HCT116 (cell line): ENCODE measurements around the gene HORMAD2.

ENCODE experiments used
- CTCF ChIP-seq, 3 experiments: fragments of 200-600 bp in 1 of 3; sonication (generic) in 1 of 3; IDR thresholded peaks in 2 of 3; conservative IDR thresholded peaks in 1 of 3; 2 replicates each; pipeline ENCODE4 v1.5.1; 2012 to 2017; ENCODE audit warnings: low read depth in 2 of 3, low read length in 2 of 3, antibody characterized with exemption in 1 of 3, borderline replicate concordance in 1 of 3, control low read depth in 1 of 3, mild to moderate bottlenecking in 1 of 3, mixed read lengths in 1 of 3, mixed run types in 1 of 3, moderate library complexity in 1 of 3; ENCODE audit not compliant: insufficient read depth in 1 of 3
- EGR1 ChIP-seq: IDR thresholded peaks from 2 replicates; pipeline ENCODE4 v1.6.1; 2012; ENCODE audit warnings: low read depth
- EZH2 ChIP-seq: fragments of 200-600 bp; sonication (generic); IDR thresholded peaks from 2 replicates; pipeline ENCODE4 v1.6.1; 2017; ENCODE audit warnings: antibody characterized with exemption, mixed run types
- JUND ChIP-seq: IDR thresholded peaks from 2 replicates; pipeline ENCODE4 v1.6.1; 2012
- POLR2A ChIP-seq: IDR thresholded peaks from 2 replicates; pipeline ENCODE4 v1.7.0; 2011; ENCODE audit warnings: borderline replicate concordance; ENCODE audit not compliant: insufficient read depth, insufficient read length; ENCODE audit errors: extremely low read depth
- ZBTB33 ChIP-seq: IDR thresholded peaks from 2 replicates; pipeline ENCODE4 v1.6.1; 2011; ENCODE audit warnings: mild to moderate bottlenecking, low read length, moderate library complexity; ENCODE audit not compliant: insufficient replicate concordance; ENCODE audit errors: extremely low read depth
- TF ChIP-seq, protein P1 (sequence below): IDR thresholded peaks from 2 replicates; pipeline ENCODE4 v1.6.1; 2012
- TF ChIP-seq, protein P2 (sequence below): IDR thresholded peaks from 2 replicates; pipeline ENCODE4 v1.6.1; 2012; ENCODE audit warnings: low read depth

GRCh38 chr22:30192427-30192826, 112.2 kb downstream of the HORMAD2 start:
- TF ChIP-seq CTCF (IDR thresholded peaks at IDR 0.05 in 2 of 3, conservative IDR thresholded peaks at IDR 0.05 in 1 of 3; ENCODE audit: borderline replicate concordance in 1 of 3, insufficient read depth in 1 of 3, low read depth in 2 of 3, low read length in 2 of 3) (no peak), POLR2A (no peak), EGR1 (no peak), JUND (no peak), EZH2 (no peak), ZBTB33 (no peak)
- TF ChIP-seq, protein P1, sequence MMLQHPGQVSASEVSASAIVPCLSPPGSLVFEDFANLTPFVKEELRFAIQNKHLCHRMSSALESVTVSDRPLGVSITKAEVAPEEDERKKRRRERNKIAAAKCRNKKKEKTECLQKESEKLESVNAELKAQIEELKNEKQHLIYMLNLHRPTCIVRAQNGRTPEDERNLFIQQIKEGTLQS: no peak
- TF ChIP-seq, protein P2, sequence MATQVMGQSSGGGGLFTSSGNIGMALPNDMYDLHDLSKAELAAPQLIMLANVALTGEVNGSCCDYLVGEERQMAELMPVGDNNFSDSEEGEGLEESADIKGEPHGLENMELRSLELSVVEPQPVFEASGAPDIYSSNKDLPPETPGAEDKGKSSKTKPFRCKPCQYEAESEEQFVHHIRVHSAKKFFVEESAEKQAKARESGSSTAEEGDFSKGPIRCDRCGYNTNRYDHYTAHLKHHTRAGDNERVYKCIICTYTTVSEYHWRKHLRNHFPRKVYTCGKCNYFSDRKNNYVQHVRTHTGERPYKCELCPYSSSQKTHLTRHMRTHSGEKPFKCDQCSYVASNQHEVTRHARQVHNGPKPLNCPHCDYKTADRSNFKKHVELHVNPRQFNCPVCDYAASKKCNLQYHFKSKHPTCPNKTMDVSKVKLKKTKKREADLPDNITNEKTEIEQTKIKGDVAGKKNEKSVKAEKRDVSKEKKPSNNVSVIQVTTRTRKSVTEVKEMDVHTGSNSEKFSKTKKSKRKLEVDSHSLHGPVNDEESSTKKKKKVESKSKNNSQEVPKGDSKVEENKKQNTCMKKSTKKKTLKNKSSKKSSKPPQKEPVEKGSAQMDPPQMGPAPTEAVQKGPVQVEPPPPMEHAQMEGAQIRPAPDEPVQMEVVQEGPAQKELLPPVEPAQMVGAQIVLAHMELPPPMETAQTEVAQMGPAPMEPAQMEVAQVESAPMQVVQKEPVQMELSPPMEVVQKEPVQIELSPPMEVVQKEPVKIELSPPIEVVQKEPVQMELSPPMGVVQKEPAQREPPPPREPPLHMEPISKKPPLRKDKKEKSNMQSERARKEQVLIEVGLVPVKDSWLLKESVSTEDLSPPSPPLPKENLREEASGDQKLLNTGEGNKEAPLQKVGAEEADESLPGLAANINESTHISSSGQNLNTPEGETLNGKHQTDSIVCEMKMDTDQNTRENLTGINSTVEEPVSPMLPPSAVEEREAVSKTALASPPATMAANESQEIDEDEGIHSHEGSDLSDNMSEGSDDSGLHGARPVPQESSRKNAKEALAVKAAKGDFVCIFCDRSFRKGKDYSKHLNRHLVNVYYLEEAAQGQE: no peak
